ENCODE data around the gene PPP1R26. TPM values are rescaled to one million over a fixed set of nuclear protein-coding genes. Genes with fewer than 3 reads are reported as not detected.

The PPP1R26 gene
- total and polyA plus RNA-seq, 2 of the 8 experiments (the other 6 are each of a cell fraction or from before 2014, with no cell fraction given) = 9.8 to 32.7 TPM

GRCh38 chr9:135506327-135507103 is 26.9 kb downstream of the PPP1R26 start (continued):
- no peak for TF ChIP-seq ATF2 (IDR thresholded peaks at IDR 0.05; ENCODE audit: low read length)
- TF ChIP-seq EP300 (IDR thresholded peaks at IDR 0.05; ENCODE audit: borderline replicate concordance in 1 of 2, low read depth in 2 of 2, low read length in 2 of 2) = no peak
- no peak for TF ChIP-seq CHD2 (IDR thresholded peaks at IDR 0.05; ENCODE audit: low read length)
- TF ChIP-seq RNF2 (IDR thresholded peaks at IDR 0.05; ENCODE audit: borderline replicate concordance, low read depth, low read length, missing control alignments, poor library complexity, severe bottlenecking) = no peak
- no peak for TF ChIP-seq SP4 (IDR thresholded peaks at IDR 0.05; ENCODE audit: low read length)
- TF ChIP-seq BRCA1 (IDR thresholded peaks at IDR 0.05; ENCODE audit: low read depth, low read length) = no peak
- no peak for TF ChIP-seq HDAC6 (IDR thresholded peaks at IDR 0.05; ENCODE audit: low read depth, low read length)
- TF ChIP-seq NANOG (IDR thresholded peaks at IDR 0.05; ENCODE audit: insufficient read depth, low read depth, low read length, poor library complexity, severe bottlenecking) = no peak
- TF ChIP-seq KDM5A (IDR thresholded peaks at IDR 0.05; ENCODE audit: low read length) = no peak
- TF ChIP-seq TBP (IDR thresholded peaks at IDR 0.05; ENCODE audit: low read depth, low read length) = no peak
